Activated CD4-positive, alpha-beta T cell treated with anti-CD3 and anti-CD28 coated beads, Interleukin-2, Interleukin-6, amounts not matched to agents 100 ng/mL and 50 ng/mL, durations not matched to agents 16 hours and 8 hours (primary cell): ENCODE measurements around the gene GRAP.
A peak's percentile ranks its signal among the peaks of the same experiment; 100 is the strongest.
"Not testable (repeated sequence)": the region's sequence is repeated elsewhere in the genome, so short reads cannot be mapped to it uniquely, and the experiment has no call there.

Source experiments
- DNase-seq: peaks from one replicate; pipeline ENCODE4 v3.0.0-alpha.2; 2020

The GRAP gene

DNA sequence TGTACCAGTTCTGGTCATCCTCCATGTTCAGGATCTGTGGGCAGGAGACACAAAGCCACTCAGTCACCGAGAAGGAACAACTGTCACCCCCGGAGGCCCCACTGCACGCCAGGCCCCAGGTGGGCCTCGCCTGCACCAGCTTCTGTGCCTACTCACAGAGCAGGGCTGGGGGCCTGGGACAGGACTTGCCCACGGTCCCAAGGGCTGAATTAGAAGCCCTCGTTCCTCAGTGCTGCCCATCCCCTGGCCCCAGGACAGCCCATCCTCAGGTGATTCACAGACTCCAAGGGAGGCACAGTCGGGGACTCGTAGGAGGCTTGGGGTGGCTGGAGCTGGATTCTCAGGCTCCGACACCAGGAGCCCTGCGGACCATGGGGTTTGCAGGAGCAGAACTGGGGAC, 4.9 kb downstream of the GRAP start:
- DNase-seq = not testable (repeated sequence)

- DNase-seq = not testable (repeated sequence)
Observed at GRCh38 chr17:19040350-19040749, 6.4 kb downstream of the GRAP start.

GRCh38 chr17:19038730-19039129, 8.0 kb downstream of the GRAP start:
- DNase-seq = not testable (repeated sequence)

DNA sequence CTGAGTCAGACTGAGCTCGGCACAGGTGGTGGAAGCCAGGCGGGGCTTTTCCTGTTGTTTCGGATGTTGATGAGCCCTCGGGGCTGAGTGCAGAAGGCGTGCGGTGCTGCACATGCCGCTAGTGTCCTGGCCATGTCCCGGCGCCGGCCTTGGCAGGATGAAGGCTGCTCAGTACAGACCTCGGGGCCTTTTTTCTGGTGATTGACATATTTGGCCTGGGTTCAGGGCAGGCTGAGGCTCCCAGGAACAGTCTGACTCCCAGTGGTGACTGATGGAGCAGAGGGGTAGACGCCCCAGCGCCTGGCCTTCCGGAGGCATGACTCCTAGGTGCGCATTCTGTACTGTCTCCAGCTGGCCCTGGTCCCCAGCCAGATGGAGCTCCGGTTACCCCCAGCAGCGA, 8.8 kb downstream of the GRAP start:
- not testable (repeated sequence) for DNase-seq

- DNase-seq = not testable (repeated sequence)
Observed at GRCh38 chr17:19037547-19037946, 9.2 kb downstream of the GRAP start.

- not testable (repeated sequence) for DNase-seq
Observed at GRCh38 chr17:19036186-19036585, 10.6 kb downstream of the GRAP start.

- DNase-seq = not testable (repeated sequence)
Observed at GRCh38 chr17:19032377-19032988, 14.3 kb downstream of the GRAP start.

DNA sequence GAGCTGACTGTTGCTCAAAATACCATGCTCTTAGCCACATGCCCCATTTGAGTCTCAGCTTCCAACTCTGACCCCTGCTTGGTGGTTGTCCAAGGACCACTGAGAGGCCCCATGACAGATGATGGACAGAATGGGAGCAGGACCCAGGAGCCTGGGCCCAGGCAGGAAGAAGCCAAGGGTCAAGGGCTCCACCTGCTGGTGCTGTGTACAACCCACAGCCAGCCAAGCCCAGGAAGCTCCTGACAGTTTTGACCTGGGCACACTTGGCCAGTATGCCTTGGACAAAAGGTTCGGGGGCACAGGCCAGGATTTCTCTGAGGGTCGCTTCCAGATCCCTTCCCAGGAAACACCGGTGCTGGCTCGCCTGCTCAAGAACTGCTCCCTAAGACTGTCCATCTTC, 15.0 kb downstream of the GRAP start:
- peak; percentile 74 for DNase-seq

GRCh38 chr17:19030771-19031449, 15.8 kb downstream of the GRAP start:
- not testable (repeated sequence) for DNase-seq

- DNase-seq = not testable (repeated sequence)
Observed at GRCh38 chr17:19029740-19030139, 17.0 kb downstream of the GRAP start.

- DNase-seq = not testable (repeated sequence)
Observed at GRCh38 chr17:19028671-19029070, 18.1 kb downstream of the GRAP start.

DNA sequence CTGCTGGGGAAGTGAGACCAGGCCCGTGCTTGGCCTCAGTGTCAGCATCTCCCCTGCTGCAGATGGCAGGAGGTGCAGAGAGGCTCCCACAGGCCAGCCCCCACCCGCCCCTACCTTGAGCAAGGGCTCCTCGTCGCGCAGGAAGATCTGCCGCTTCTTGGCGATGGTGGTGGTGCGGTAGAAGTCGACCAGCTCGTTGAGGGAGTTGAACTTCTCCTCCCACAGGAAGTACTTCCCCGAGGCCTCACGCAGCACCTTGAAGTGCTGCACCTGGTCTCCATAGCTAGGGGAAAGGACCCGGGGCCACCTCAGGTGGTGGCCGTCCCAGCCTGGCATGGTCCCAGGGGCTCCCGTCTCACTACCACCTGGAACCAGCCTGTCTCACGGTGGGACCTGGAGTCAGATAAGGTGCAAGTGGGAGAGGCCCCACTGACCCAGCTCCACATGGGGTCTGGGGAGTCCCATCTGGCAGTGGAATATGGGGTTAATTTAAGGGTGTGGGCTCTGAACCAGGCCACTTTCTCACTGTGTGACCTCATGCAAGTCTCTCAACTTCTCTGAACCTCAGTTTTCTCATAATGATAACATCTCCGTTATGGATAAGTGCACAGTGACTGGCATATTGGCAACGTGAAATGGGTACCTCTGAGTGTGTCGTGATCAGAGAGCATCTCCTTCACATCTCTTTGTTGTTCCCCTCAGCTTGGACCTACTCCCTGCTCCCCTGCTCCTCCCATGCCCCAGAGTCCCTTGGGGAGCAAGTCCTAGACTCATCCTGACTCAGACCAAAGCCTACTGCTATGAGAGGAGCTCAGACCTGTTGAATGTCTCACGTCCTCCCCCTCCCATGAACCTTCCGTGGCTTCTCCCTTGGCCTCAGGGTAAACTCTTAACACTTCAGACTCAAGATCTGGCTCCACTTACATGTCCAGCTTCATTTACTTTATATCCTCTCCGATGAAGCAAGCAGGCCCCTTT, 22.4 kb downstream of the GRAP start:
- DNase-seq = no peak

GRCh38 chr17:19023209-19023999, 23.4 kb downstream of the GRAP start:
- DNase-seq = no peak

- DNase-seq = no peak
Observed at GRCh38 chr17:19022747-19023146, 24.0 kb downstream of the GRAP start.

DNA sequence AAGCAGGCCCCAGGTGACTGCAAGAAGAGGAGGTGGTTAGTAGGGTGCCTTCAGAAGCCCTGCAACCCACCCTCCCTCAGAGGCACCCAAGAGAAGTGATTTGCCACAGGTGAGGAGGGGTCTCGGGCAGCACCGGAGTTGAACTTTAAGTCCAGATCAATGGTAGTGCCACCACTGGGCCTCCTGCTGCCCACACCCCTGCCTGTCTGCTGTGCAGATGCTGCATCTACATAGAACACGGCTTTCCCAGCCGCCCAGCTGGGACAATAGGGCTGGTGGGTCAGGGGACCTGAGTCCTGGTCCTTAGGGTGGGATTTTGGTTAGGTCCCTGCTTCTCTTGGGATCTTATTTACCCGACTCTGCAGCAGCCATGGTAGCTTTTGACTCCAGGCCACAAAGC, 24.6 kb downstream of the GRAP start:
- DNase-seq = no peak

- DNase-seq = peak; percentile 34
Observed at GRCh38 chr17:19021622-19022083, 25.1 kb downstream of the GRAP start.

- DNase-seq = not testable (repeated sequence)
Observed at GRCh38 chr17:19021011-19021621, 25.6 kb downstream of the GRAP start.

DNA sequence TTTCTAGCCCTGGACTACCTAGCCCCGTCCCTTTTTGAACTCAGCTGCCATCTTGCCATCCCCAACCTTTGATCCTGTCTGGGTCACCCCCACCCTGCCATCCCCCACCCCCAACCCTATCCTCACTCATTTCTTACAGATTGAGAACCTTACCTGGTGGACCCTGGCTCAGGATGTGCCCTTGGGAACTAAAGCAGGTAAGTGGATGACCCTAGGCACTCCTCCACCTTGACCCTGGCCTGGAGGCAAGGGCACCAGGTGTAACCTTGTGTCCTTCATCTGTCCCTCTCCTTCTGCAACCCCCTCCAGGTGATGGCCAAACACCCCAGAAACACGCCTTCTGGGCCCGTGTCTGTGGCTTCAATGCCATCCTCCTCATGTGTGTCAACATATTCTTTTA, 26.7 kb downstream of the GRAP start:
- DNase-seq = no peak

- no peak for DNase-seq
Observed at GRCh38 chr17:19019041-19019941, 27.5 kb downstream of the GRAP start.

DNA sequence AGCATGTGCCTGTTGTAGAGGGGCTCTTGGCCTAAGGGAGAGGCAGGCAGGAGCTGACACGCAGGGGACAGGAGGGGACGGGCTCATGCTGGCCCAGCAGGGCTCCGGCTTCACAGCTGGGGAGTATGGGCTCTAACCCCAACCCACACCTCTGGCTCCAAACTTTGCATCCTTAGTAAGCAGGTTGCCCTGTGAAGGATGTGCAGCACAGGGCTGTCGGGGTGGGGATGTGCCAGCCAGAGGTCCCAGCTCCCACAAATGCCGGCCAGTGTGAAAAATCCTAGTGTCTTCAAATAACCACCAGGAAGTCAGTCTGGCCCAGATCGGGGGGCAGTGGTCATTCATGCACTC, 28.2 kb downstream of the GRAP start:
- DNase-seq = no peak
